DOHH2 (cell line): ENCODE measurements around the gene CAMTA1.

Experiments
- H3F3A ChIP-seq: fragments of 200-600 bp; sonication (generic), shearing (Covaris generic); 2 replicates; pipeline ENCODE4 v1.6.0; 2016; ENCODE audit warnings: antibody characterized with exemption, mild to moderate bottlenecking; ENCODE audit not compliant: control insufficient read depth, insufficient read depth
- H3K27ac ChIP-seq: fragments of 200-600 bp; sonication (generic); 2 replicates; pipeline ENCODE4 v1.5.1; 2014; ENCODE audit warnings: low read depth, mild to moderate bottlenecking, low read length, moderate library complexity
- H3K27me3 ChIP-seq: fragments of 200-600 bp; sonication (generic); 2 replicates; pipeline ENCODE4 v1.6.1; 2014; ENCODE audit warnings: mild to moderate bottlenecking, low read length, mixed read lengths; ENCODE audit not compliant: control insufficient read depth
- H3K36me3 ChIP-seq: fragments of 200-600 bp; sonication (generic); 2 replicates; pipeline ENCODE4 v1.6.1; 2014; ENCODE audit warnings: mild to moderate bottlenecking, low read length, moderate library complexity, mixed read lengths; ENCODE audit not compliant: control insufficient read depth
- H3K4me1 ChIP-seq: fragments of 200-600 bp; sonication (generic); 2 replicates; pipeline ENCODE4 v1.6.1; 2014; ENCODE audit warnings: mild to moderate bottlenecking, low read length, mixed read lengths; ENCODE audit not compliant: control insufficient read depth
- H3K4me2 ChIP-seq: fragments of 200-600 bp; sonication (generic); 2 replicates; pipeline ENCODE4 v1.6.0; 2014; ENCODE audit warnings: mild to moderate bottlenecking, low read length, moderate library complexity
- H3K4me3 ChIP-seq: fragments of 200-600 bp; sonication (generic); 2 replicates; pipeline ENCODE4 v1.5.1; 2014; ENCODE audit warnings: mild to moderate bottlenecking, low read length, mixed read lengths
- H3K79me2 ChIP-seq: fragments of 200-600 bp; sonication (generic); 2 replicates; pipeline ENCODE4 v1.6.1; 2014; ENCODE audit warnings: mild to moderate bottlenecking, low read length, mixed read lengths; ENCODE audit not compliant: control insufficient read depth
- H3K9me2 ChIP-seq: fragments of 200-600 bp; sonication (generic); replicated peaks from 2 replicates; pipeline ENCODE4 v1.6.1; 2014; ENCODE audit warnings: mild to moderate bottlenecking, low read length, mixed read lengths; ENCODE audit not compliant: control insufficient read depth
- H3K9me3 ChIP-seq: fragments of 200-600 bp; sonication (generic); 2 replicates; pipeline ENCODE4 v1.6.1; 2014; ENCODE audit warnings: antibody characterized with exemption, low read length, mixed read lengths; ENCODE audit not compliant: control insufficient read depth, insufficient read depth
- H4K20me1 ChIP-seq: fragments of 200-600 bp; sonication (generic); 2 replicates; pipeline ENCODE4 v1.6.0; 2014; ENCODE audit warnings: low read depth, mild to moderate bottlenecking, antibody characterized with exemption, low read length, moderate library complexity; ENCODE audit not compliant: control insufficient read depth, insufficient read depth
- EZH2phosphoT487 ChIP-seq: fragments of 200-600 bp; sonication (generic); IDR thresholded peaks from 2 replicates; pipeline ENCODE4 v1.6.1; 2017; ENCODE audit warnings: borderline replicate concordance, mild to moderate bottlenecking, antibody characterized with exemption, low read length, moderate library complexity, mixed read lengths
- TF ChIP-seq, protein P1 (sequence below): fragments of 200-600 bp; sonication (generic); IDR thresholded peaks from one replicate; pipeline ENCODE4 v1.5.1; 2014; ENCODE audit warnings: antibody characterized with exemption, mild to moderate bottlenecking, low read depth, low read length; ENCODE audit not compliant: poor library complexity, severe bottlenecking

The CAMTA1 gene

DNA sequence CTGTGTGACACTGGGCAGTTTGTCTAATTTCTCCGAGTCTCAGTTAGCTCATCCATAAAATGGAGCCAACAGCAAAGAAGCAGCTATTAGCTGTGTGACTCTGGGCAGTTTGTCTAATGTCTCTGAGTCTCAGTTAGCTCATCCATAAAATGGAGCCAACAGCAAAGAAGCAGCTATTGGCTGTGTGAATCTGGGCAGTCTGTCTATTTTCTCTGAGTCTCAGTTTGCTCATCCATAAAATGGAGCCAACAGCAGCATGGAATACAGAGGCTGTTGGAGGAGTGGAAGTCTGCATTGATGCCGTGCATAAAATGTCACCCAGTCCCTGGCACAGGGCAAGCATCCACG, 688.9 kb downstream of the CAMTA1 start:
- Histone ChIP-seq H3K79me2 (no peaks in the 10 kb centered on the region), H4K20me1 (no peaks in the 10 kb centered on the region), H3K9me3 (no peaks in the 10 kb centered on the region), H3K27ac (no peak overlapping the region), H3K27me3 (no peaks in the 10 kb centered on the region), H3K4me3 (no peak overlapping the region), H3K36me3 (no peaks in the 10 kb centered on the region), H3F3A (no peaks in the 10 kb centered on the region), H3K4me1 (no peaks in the 10 kb centered on the region), H3K9me2 (no peaks in the 10 kb centered on the region), H3K4me2 (no peak overlapping the region)
- no peak for TF ChIP-seq EZH2phosphoT487
- TF ChIP-seq, protein P1, sequence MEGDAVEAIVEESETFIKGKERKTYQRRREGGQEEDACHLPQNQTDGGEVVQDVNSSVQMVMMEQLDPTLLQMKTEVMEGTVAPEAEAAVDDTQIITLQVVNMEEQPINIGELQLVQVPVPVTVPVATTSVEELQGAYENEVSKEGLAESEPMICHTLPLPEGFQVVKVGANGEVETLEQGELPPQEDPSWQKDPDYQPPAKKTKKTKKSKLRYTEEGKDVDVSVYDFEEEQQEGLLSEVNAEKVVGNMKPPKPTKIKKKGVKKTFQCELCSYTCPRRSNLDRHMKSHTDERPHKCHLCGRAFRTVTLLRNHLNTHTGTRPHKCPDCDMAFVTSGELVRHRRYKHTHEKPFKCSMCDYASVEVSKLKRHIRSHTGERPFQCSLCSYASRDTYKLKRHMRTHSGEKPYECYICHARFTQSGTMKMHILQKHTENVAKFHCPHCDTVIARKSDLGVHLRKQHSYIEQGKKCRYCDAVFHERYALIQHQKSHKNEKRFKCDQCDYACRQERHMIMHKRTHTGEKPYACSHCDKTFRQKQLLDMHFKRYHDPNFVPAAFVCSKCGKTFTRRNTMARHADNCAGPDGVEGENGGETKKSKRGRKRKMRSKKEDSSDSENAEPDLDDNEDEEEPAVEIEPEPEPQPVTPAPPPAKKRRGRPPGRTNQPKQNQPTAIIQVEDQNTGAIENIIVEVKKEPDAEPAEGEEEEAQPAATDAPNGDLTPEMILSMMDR, result no peak

DNA sequence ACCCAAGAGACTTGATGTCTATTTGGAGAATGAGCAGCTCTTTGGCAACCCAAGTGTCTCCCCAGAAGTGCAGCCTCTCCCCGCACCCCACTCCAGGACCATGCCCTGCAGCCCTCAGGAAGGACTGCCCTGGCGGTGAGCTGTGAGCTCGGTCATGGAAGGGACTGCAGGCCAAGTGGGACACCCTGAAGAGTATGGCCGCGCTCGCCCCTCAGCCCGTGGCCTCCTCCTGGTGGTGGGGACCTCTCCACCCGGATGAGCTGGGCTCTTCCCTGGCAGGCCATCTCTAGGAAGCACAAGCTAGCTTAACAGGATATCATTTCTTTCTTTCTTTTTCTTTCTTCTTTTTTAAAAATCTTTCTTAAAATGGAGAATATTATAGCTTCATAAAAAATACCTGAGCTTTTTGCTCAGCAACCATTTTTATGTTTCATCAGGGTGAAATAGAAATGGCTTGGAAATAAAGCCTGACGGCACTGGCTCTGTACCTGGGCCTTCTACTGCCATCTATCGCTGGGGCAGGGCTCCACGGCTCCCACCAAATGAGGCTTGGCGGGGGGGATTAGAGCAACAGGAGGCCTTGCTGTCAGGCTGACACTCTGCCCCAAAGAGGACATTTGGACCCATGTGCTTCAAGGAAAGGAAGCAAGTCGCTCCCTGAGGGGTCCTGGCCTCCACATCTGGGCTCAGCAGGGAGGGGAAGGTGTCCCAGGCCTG, 689.7 kb downstream of the CAMTA1 start:
- no peak overlapping the region for H3K27ac ChIP-seq
- H3K9me3 ChIP-seq, result no peaks in the 10 kb centered on the region
- H3K4me3 ChIP-seq, result no peak overlapping the region
- TF ChIP-seq, protein P1, result no peak
- no peak for TF ChIP-seq EZH2phosphoT487
- H3K27me3 ChIP-seq, result no peaks in the 10 kb centered on the region
- H3K36me3 ChIP-seq, result no peaks in the 10 kb centered on the region
- H3K4me2 ChIP-seq, result no peak overlapping the region
- H3K79me2 ChIP-seq, result no peaks in the 10 kb centered on the region
- no peaks in the 10 kb centered on the region for H3K4me1 ChIP-seq
- no peaks in the 10 kb centered on the region for H3F3A ChIP-seq
- no peaks in the 10 kb centered on the region for H3K9me2 ChIP-seq
- no peaks in the 10 kb centered on the region for H4K20me1 ChIP-seq

DNA sequence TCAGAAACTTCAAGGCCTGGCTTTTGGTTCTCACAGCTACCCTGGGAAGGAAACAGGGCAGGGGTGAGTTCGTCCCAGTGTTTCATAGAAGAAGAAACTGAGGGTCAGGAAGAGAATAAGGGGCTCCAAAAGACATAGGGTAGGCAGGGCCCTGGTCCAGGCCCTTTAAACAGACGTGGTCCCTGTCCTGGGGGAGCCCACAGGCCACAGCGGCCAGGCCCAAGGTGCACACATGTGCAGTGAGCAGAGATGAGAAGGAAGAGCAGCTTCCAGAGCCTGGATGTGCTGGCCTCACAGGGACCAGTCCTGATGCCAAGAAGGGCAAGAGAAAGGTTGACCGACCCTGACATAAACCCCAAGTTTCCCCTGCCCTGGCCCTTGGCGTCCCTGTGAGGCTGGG, 690.4 kb downstream of the CAMTA1 start:
- Histone ChIP-seq H3K36me3 (no peaks in the 10 kb centered on the region), H4K20me1 (no peaks in the 10 kb centered on the region), H3K27me3 (no peaks in the 10 kb centered on the region), H3F3A (no peaks in the 10 kb centered on the region), H3K4me3 (no peak overlapping the region), H3K27ac (no peak overlapping the region), H3K9me2 (no peaks in the 10 kb centered on the region), H3K4me2 (no peak overlapping the region), H3K4me1 (no peaks in the 10 kb centered on the region), H3K9me3 (no peaks in the 10 kb centered on the region), H3K79me2 (no peaks in the 10 kb centered on the region)
- TF ChIP-seq, protein P1, result no peak
- TF ChIP-seq EZH2phosphoT487, result no peak
